Mesenchymal stem cell (in vitro differentiated cells and primary cell): ENCODE measurements around the gene SLC4A2.

Source experiments
- DNase-seq: peaks from one replicate; pipeline ENCODE4 v3.0.0-alpha.2; 2013
- H2AFZ ChIP-seq: one replicate; pipeline ENCODE4 v1.6.1; 2013; ENCODE audit warnings: low read depth, mild to moderate bottlenecking, control low read depth, inconsistent platforms, low read length, moderate library complexity
- H2AK5ac ChIP-seq: 2 replicates; pipeline ENCODE4 v1.6.1; 2013; ENCODE audit warnings: low read length, moderate library complexity, mild to moderate bottlenecking, inconsistent platforms; ENCODE audit not compliant: severe bottlenecking
- H2BK120ac ChIP-seq: one replicate; pipeline ENCODE4 v1.6.1; 2013; ENCODE audit warnings: low read depth, mild to moderate bottlenecking, inconsistent platforms, low read length, moderate library complexity
- H2BK12ac ChIP-seq, 2 experiments: one replicate each; pipeline ENCODE4 v1.6.1; 2013; ENCODE audit warnings: inconsistent platforms in 2 of 2, low read length in 2 of 2, mild to moderate bottlenecking in 2 of 2, moderate library complexity in 2 of 2, control low read depth in 1 of 2
- H2BK15ac ChIP-seq: one replicate; pipeline ENCODE4 v1.6.1; 2013; ENCODE audit warnings: mild to moderate bottlenecking, low read depth, inconsistent platforms; ENCODE audit not compliant: poor library complexity, severe bottlenecking
- H2BK5ac ChIP-seq: 2 replicates; pipeline ENCODE4 v1.6.1; 2013; ENCODE audit warnings: low read depth, mild to moderate bottlenecking, low read length, control low read depth, inconsistent platforms; ENCODE audit not compliant: poor library complexity, severe bottlenecking
- H3K14ac ChIP-seq, 2 experiments: one replicate each; pipeline ENCODE4 v1.6.1; 2013; ENCODE audit warnings: inconsistent platforms in 2 of 2, low read length in 2 of 2, control low read depth in 1 of 2, mild to moderate bottlenecking in 1 of 2, moderate library complexity in 1 of 2
- H3K18ac ChIP-seq, 2 experiments: one replicate each; pipeline ENCODE4 v1.6.1; 2013; ENCODE audit warnings: inconsistent platforms in 2 of 2, low read length in 2 of 2, control low read depth in 1 of 2, low read depth in 1 of 2, mild to moderate bottlenecking in 1 of 2
- H3K23ac ChIP-seq, 2 experiments: one replicate each; pipeline ENCODE4 v1.6.1; 2013; ENCODE audit warnings: inconsistent platforms in 2 of 2, low read length in 2 of 2, mild to moderate bottlenecking in 2 of 2, moderate library complexity in 2 of 2, control low read depth in 1 of 2
- H3K27ac ChIP-seq: 2 replicates; pipeline ENCODE4 v1.5.1; 2013; ENCODE audit warnings: mild to moderate bottlenecking, moderate library complexity, low read length, control low read depth, inconsistent platforms; ENCODE audit not compliant: poor library complexity, severe bottlenecking
- H3K27me3 ChIP-seq, 2 experiments: 2 replicates each; pipeline versions ENCODE4 v1.6.1 to v1.7.0; 2013; ENCODE audit warnings: low read length in 2 of 2, mild to moderate bottlenecking in 2 of 2, moderate library complexity in 2 of 2, control low read depth in 1 of 2, inconsistent platforms in 1 of 2; ENCODE audit not compliant: control insufficient read depth in 1 of 2, insufficient read depth in 1 of 2
- H3K36me3 ChIP-seq, 2 experiments: 2 replicates each; pipeline versions ENCODE4 v1.6.1 to v1.7.0; 2013; ENCODE audit warnings: low read length in 2 of 2, control low read depth in 1 of 2, inconsistent platforms in 1 of 2, low read depth in 1 of 2, mild to moderate bottlenecking in 1 of 2; ENCODE audit not compliant: insufficient read depth in 2 of 2, control insufficient read depth in 1 of 2
- H3K4ac ChIP-seq, 2 experiments: one replicate each; pipeline ENCODE4 v1.6.1; 2013; ENCODE audit warnings: inconsistent platforms in 2 of 2, low read length in 2 of 2, mild to moderate bottlenecking in 2 of 2, moderate library complexity in 2 of 2, control low read depth in 1 of 2, low read depth in 1 of 2
- H3K4me1 ChIP-seq: 2 replicates; pipeline ENCODE4 v1.6.1; 2013; ENCODE audit warnings: low read depth, low read length, control low read depth; ENCODE audit not compliant: control insufficient read depth, insufficient read depth
- H3K4me2 ChIP-seq: 2 replicates; pipeline ENCODE4 v1.6.1; 2013; ENCODE audit warnings: low read length, mild to moderate bottlenecking, inconsistent platforms; ENCODE audit not compliant: poor library complexity, severe bottlenecking
- H3K4me3 ChIP-seq, 2 experiments: 2 replicates each; pipeline versions ENCODE4 v1.5.1 to v1.7.0; 2013; ENCODE audit warnings: low read length in 2 of 2, mild to moderate bottlenecking in 2 of 2, control low read depth in 1 of 2, low read depth in 1 of 2; ENCODE audit not compliant: insufficient read depth in 1 of 2
- H3K79me1 ChIP-seq: replicated peaks from 2 replicates; pipeline ENCODE4 v1.6.1; 2013; ENCODE audit warnings: mild to moderate bottlenecking, control low read depth, low read length, inconsistent platforms; ENCODE audit not compliant: poor library complexity, severe bottlenecking
- H3K9ac ChIP-seq: 2 replicates; pipeline ENCODE4 v1.7.0; 2013; ENCODE audit warnings: mild to moderate bottlenecking, low read length, moderate library complexity
- H3K9me3 ChIP-seq: 2 replicates; pipeline ENCODE4 v1.7.0; 2013; ENCODE audit warnings: mild to moderate bottlenecking, low read length; ENCODE audit not compliant: control insufficient read depth
- H4K8ac ChIP-seq: one replicate; pipeline ENCODE4 v1.6.1; 2013; ENCODE audit warnings: inconsistent platforms, mild to moderate bottlenecking, low read length, moderate library complexity
- H4K91ac ChIP-seq: one replicate; pipeline ENCODE4 v1.6.1; 2013; ENCODE audit warnings: mild to moderate bottlenecking, low read length, inconsistent platforms
- WGBS: methylation state at CpG from one replicate; pipeline ENCODE4 v1.1.7; 2013; ENCODE audit warnings: mixed read lengths; 5-methylcytosine and 5-hydroxymethylcytosine counted together

SLC4A2 gene

DNA sequence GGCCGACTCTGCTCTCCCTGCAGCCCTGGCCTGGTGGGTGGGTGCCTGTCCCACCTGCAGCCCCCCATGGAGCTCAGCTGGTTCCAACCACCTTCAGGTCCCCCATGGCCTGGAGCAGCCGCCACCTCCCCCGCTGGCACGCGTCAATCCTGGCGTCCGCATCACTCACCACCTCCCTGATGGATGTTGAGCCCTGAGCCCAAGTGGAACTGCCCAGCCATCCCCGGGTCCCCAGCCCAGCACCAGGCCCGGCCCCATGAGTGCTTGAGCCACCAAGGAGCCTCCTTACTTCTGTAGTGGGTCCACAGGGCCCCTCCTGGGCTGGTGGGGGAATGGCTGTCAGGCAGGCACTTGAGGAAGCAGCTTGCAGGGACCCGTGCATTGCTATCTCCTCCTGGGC is 41.5 kb downstream of the SLC4A2 start:
- Histone ChIP-seq H2AK5ac (no peak overlapping the region), H3K27me3 (no peaks in the 10 kb centered on the region), H3K9me3 (no peaks in the 10 kb centered on the region), H3K4me2 (no peak overlapping the region), H3K27ac (no peak overlapping the region), H3K36me3 (peaks cover 0 to 25% of the 10 kb centered on the region in 2 experiments), H3K14ac (no peak overlapping the region), H3K23ac (no peak overlapping the region), H2BK15ac (no peak overlapping the region), H3K4ac (no peak overlapping the region), H3K4me3 (no peak overlapping the region), H3K79me1 (peaks cover 24% of the 10 kb centered on the region), H3K9ac (peak overlapping the region; percentile 26), H2BK12ac (peak overlapping the region in 1 of 2 experiments; percentile 15), H2AFZ (no peak overlapping the region), H4K91ac (no peak overlapping the region), H2BK120ac (no peak overlapping the region), H3K18ac (no peak overlapping the region), H2BK5ac (no peak overlapping the region), H4K8ac (no peak overlapping the region), H3K4me1 (peaks cover 28% of the 10 kb centered on the region)
- DNase-seq, result no peak
- WGBS, result 96% methylated on average over 10 of the region's 10 CpGs

GRCh38 chr7:151101621-151102396 is 42.4 kb downstream of the SLC4A2 start:
- no peak overlapping the region for H3K27ac ChIP-seq
- peaks cover 29% of the 10 kb centered on the region for H3K79me1 ChIP-seq
- no peak overlapping the region for H3K14ac ChIP-seq
- no peaks in the 10 kb centered on the region for H3K27me3 ChIP-seq
- H3K36me3 ChIP-seq, result peaks cover 3 to 29% of the 10 kb centered on the region in 2 experiments
- H4K8ac ChIP-seq, result no peak overlapping the region
- H3K9ac ChIP-seq, result peak overlapping the region; percentile 26
- no peak overlapping the region for H2AFZ ChIP-seq
- no peak overlapping the region for H2BK5ac ChIP-seq
- no peak overlapping the region for H2BK120ac ChIP-seq
- H2BK15ac ChIP-seq, result no peak overlapping the region
- DNase-seq, result no peak
- no peaks in the 10 kb centered on the region for H3K9me3 ChIP-seq
- no peak overlapping the region for H4K91ac ChIP-seq
- H3K4me3 ChIP-seq, result no peak overlapping the region
- H3K4me1 ChIP-seq, result peaks cover 25% of the 10 kb centered on the region
- no peak overlapping the region for H2BK12ac ChIP-seq
- no peak overlapping the region for H3K4ac ChIP-seq
- peak overlapping the region in 1 of 2 experiments; percentile 6 for H3K18ac ChIP-seq
- no peak overlapping the region for H3K23ac ChIP-seq
- no peak overlapping the region for H3K4me2 ChIP-seq
- H2AK5ac ChIP-seq, result no peak overlapping the region
- 85% methylated on average over 24 of the region's 24 CpGs for WGBS

GRCh38 chr7:151102991-151103390 is 43.6 kb downstream of the SLC4A2 start:
- H3K79me1 ChIP-seq, result peaks cover 36% of the 10 kb centered on the region
- no peak overlapping the region for H2BK5ac ChIP-seq
- H3K23ac ChIP-seq, result no peak overlapping the region
- peaks cover 26% of the 10 kb centered on the region for H3K4me1 ChIP-seq
- H3K14ac ChIP-seq, result no peak overlapping the region
- no peak overlapping the region for H2BK15ac ChIP-seq
- no peak overlapping the region for H2BK12ac ChIP-seq
- H2AK5ac ChIP-seq, result no peak overlapping the region
- H3K9ac ChIP-seq, result no peak overlapping the region
- H4K8ac ChIP-seq, result no peak overlapping the region
- no peaks in the 10 kb centered on the region for H3K9me3 ChIP-seq
- no peak overlapping the region for H3K27ac ChIP-seq
- H3K36me3 ChIP-seq, result peaks cover 3 to 26% of the 10 kb centered on the region in 2 experiments
- no peak overlapping the region for H3K4me2 ChIP-seq
- H2BK120ac ChIP-seq, result no peak overlapping the region
- H3K27me3 ChIP-seq, result no peaks in the 10 kb centered on the region
- no peak overlapping the region for H3K4me3 ChIP-seq
- H2AFZ ChIP-seq, result no peak overlapping the region
- no peak overlapping the region for H4K91ac ChIP-seq
- no peak overlapping the region for H3K4ac ChIP-seq
- H3K18ac ChIP-seq, result no peak overlapping the region
- 99% methylated on average over 3 of the region's 3 CpGs for WGBS
- no peak for DNase-seq

- Histone ChIP-seq H3K23ac (no peak overlapping the region), H3K27me3 (no peaks in the 10 kb centered on the region), H3K18ac (no peak overlapping the region), H2BK120ac (no peak overlapping the region), H3K4me1 (peaks cover 28% of the 10 kb centered on the region), H2BK5ac (no peak overlapping the region), H3K9ac (no peak overlapping the region), H3K4me3 (no peak overlapping the region), H3K4ac (no peak overlapping the region), H2BK12ac (no peak overlapping the region), H4K8ac (no peak overlapping the region), H3K27ac (no peak overlapping the region), H2BK15ac (no peak overlapping the region), H3K9me3 (no peaks in the 10 kb centered on the region), H3K14ac (no peak overlapping the region), H3K36me3 (peaks cover 3 to 28% of the 10 kb centered on the region in 2 experiments), H2AK5ac (no peak overlapping the region), H3K4me2 (no peak overlapping the region), H4K91ac (no peak overlapping the region), H2AFZ (no peak overlapping the region), H3K79me1 (peaks cover 43% of the 10 kb centered on the region)
- DNase-seq, result no peak
- WGBS, result 83% methylated on average over 11 of the region's 12 CpGs
Measured at GRCh38 chr7:151103973-151104372, 44.6 kb downstream of the SLC4A2 start.
